Inflammatory macrophage treated with lipopolysaccharide for 1 hour (primary cell): Measurements from ENCODE around the gene MEGF6.
A peak's percentile ranks its signal among the peaks of the same experiment; 100 is the strongest.

Experiments
- DNase-seq, 2 donors: peaks; one replicate each; pipeline ENCODE4 v3.0.0-alpha.2; 2020 to 2022

The MEGF6 gene

GRCh38 chr1:3479511-3480368 lies 131.6 kb downstream of the MEGF6 start:
- DNase-seq: no peak

GRCh38 chr1:3478187-3478586 lies 133.1 kb downstream of the MEGF6 start:
- no peak for DNase-seq

GRCh38 chr1:3477241-3477995 lies 133.9 kb downstream of the MEGF6 start:
- no peak for DNase-seq

GRCh38 chr1:3476666-3477065 lies 134.6 kb downstream of the MEGF6 start:
- no peak for DNase-seq

GRCh38 chr1:3475839-3476573 lies 135.3 kb downstream of the MEGF6 start:
- no peak for DNase-seq

- DNase-seq: no peak
Measured at GRCh38 chr1:3474421-3474820, 136.9 kb downstream of the MEGF6 start.

- DNase-seq: no peak
Measured at GRCh38 chr1:3474016-3474415, 137.3 kb downstream of the MEGF6 start.

GRCh38 chr1:3473381-3473844 lies 137.9 kb downstream of the MEGF6 start:
- no peak for DNase-seq

- no peak for DNase-seq
Measured at GRCh38 chr1:3472906-3473305, 138.4 kb downstream of the MEGF6 start.

GRCh38 chr1:3472088-3472850 lies 139.0 kb downstream of the MEGF6 start:
- no peak for DNase-seq

GRCh38 chr1:3471356-3472087 lies 139.8 kb downstream of the MEGF6 start:
- DNase-seq: peak; percentile 19 to 45

GRCh38 chr1:3470650-3471355 lies 140.5 kb downstream of the MEGF6 start:
- DNase-seq: no peak

- no peak for DNase-seq
Measured at GRCh38 chr1:3469849-3470649, 141.3 kb downstream of the MEGF6 start.

- no peak for DNase-seq
Measured at GRCh38 chr1:3469104-3469848, 142.0 kb downstream of the MEGF6 start.

GRCh38 chr1:3468236-3469103 lies 142.8 kb downstream of the MEGF6 start:
- DNase-seq: no peak

- no peak for DNase-seq
Measured at GRCh38 chr1:3467096-3468036, 143.9 kb downstream of the MEGF6 start.

GRCh38 chr1:3466366-3467075 lies 144.8 kb downstream of the MEGF6 start:
- no peak for DNase-seq
